Measurements from ENCODE around the gene LRRC10B. TPM values are rescaled to one million over a fixed set of nuclear protein-coding genes. Genes with fewer than 3 reads are reported as not detected.

LRRC10B gene
- total RNA-seq, 1 donor from 2014 or later, result not detected

- Histone ChIP-seq H3K9me3 (ENCODE audit: control insufficient read depth in 3 of 3, low read length in 3 of 3) (no peaks in the 10 kb centered on the region), H3K36me3 (ENCODE audit: control insufficient read depth in 3 of 3, insufficient read depth in 3 of 3, low read length in 3 of 3) (no peaks in the 10 kb centered on the region), H3K27me3 (ENCODE audit: control insufficient read depth in 3 of 3, insufficient read depth in 3 of 3, low read length in 3 of 3) (peaks cover 50 to 58% (median 52%) of the 10 kb centered on the region in 3 donors), H3K4me1 (ENCODE audit: control insufficient read depth in 3 of 3, insufficient read depth in 3 of 3, low read length in 3 of 3) (peaks cover 0 to 13% (median 12%) of the 10 kb centered on the region in 3 donors), H3K27ac (ENCODE audit: low read depth, low read length) (no peak overlapping the region), H3K9ac (ENCODE audit: low read depth in 1 of 3, low read length in 3 of 3) (no peak overlapping the region), H3K4me3 (ENCODE audit: low read length in 3 of 3) (no peak overlapping the region)
These were observed 48.1 kb downstream of the LRRC10B start for GRCh38 chr11:61556621-61557020.

Small RNA genes within 50 kb of the gene (small RNA-seq; reads per million reads assigned to genes)
- not detected for gene MIR4488

Other genes starting within 250 kb of the LRRC10B start
- 1.0 TPM for gene VWCE, start 213.4 kb upstream of the LRRC10B start, total RNA-seq
- gene DDB1, start 175.6 kb upstream of the LRRC10B start, total RNA-seq, result 215 TPM
- gene TKFC, start 175.5 kb upstream of the LRRC10B start, total RNA-seq, result 6.8 TPM
- gene CYB561A3, start 146.9 kb upstream of the LRRC10B start, total RNA-seq, result 9.9 TPM
- gene TMEM138, start 146.4 kb upstream of the LRRC10B start, total RNA-seq, result 18.8 TPM
- gene TMEM216, start 116.2 kb upstream of the LRRC10B start, total RNA-seq, result 6.8 TPM
- 17.7 TPM for gene CPSF7, start 78.8 kb upstream of the LRRC10B start, total RNA-seq
- 63.2 TPM for gene SDHAF2, start 78.6 kb upstream of the LRRC10B start, total RNA-seq
- gene SYT7, start 72.3 kb downstream of the LRRC10B start, total RNA-seq, result 1.6 TPM
- 1.0 TPM for gene DAGLA, start 171.6 kb downstream of the LRRC10B start, total RNA-seq
- not detected for gene MYRF, start 243.9 kb downstream of the LRRC10B start, total RNA-seq

Measured in skeletal muscle tissue (tissue), 5 donors.